GM18508 (cell line): ENCODE results near the gene METTL2B.
A peak's percentile ranks its signal among the peaks of the same experiment; 100 is the strongest.
"Not testable (repeated sequence)": the region's sequence is repeated elsewhere in the genome, so short reads cannot be mapped to it uniquely, and the experiment has no call there.

Experiments used
- ATAC-seq: cut with Tn5 transposase; IDR thresholded peaks from one replicate; pipeline ENCODE4 v1.9.1; 2021; ENCODE audit warnings: moderate number of reproducible peaks; ENCODE audit not compliant: insufficient read depth, unreplicated experiment

METTL2B gene

DNA sequence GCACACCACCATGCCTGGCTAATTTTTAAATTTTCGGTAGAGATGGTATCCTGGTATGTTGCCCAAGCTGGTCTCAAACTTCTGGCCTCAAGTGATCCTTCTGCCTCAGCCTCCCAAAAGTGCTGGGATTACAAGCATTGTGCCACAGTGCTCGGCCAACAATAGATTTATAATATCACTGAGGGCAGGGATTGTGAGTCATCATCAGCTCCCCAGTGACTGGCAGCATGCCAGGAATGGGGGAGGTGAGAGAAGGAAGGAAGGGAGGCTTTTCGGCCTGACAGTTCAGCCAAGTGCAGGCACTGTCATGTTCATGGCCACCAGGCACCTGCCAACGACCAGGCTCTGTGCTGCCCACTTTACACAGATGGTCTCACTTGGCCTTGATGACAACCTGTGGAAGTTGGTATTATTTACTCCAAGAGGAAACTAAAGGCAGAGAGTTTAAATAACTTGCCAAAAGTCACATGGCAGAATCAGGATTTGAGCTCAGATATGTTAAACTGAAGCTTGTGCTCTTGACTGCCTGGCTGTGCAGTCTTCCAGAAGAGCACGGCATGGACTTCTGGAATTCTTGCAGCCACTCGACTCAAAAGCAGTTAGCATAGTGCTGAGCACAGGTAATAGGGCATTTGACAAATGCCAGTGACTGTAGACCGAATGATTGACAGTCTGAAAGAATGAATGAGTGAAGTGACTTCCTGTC is 46.8 kb downstream of the METTL2B start:
- not testable (repeated sequence) for ATAC-seq

DNA sequence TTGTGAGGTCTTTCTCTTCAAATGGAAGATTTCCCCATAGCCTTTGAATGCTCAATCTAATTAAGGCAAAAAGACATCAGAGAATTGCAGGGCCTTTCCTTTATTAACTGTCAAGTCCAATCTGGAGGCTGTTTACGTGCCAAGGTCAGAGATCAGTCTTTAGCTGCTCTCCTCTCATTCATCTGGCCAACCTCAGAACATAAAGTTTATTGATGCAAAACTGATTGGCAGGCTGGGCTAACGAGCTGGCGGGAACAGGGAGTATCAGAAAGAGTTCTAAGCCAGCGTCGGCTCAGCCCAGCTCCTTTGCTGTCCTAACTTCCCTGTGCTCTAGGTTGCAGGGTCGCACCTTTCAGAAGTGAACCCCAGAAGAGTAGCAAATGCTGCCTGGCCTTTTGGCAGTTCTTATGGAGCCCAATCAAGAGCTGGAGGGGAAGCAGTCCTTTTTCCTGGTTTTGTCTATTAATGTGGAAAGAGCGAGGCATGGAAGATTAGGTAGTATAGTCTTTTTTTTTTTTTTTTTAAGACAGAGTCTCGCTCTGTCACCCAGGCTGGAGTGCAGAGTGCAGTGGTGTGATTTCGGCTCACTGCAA is 47.5 kb downstream of the METTL2B start:
- ATAC-seq = not testable (repeated sequence)

DNA sequence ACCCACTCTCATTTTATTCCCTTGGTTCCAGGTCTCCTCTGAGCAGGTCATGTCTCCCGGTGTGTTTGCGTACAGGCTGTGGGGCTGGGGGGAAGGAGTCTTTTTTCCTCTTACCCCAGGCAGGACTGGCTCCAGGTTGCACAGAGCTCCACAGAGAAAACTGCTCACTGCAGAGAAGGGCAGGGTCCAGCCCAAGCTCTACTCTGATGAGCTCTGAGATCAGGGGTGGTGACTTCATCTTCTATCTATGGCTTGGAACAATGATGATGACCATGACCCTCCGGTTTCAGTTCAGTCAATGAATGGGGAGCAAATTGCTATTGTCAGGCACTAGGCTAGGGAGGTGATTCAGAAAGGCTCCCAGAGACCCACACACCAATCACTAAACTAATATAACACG is 49.0 kb downstream of the METTL2B start:
- not testable (repeated sequence) for ATAC-seq

DNA sequence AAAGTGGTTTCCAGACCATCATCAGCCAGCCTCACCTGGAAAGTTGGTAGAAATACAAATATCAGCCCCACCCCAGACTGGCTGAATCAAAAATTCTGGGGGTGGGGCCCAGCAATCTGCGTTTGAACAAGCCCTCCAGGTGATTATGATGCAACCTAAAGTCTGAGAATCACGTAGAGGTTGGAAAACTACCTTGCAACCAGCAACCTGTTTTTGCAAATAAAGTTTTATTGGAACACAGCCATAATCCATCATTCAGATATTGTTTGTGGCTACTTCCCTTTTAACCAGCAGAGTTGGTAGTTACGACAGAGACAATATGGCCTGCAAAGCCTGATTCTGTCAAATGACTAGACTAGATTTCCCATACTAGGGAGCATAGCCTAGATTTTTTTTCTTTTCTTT is 49.5 kb downstream of the METTL2B start:
- not testable (repeated sequence) for ATAC-seq

DNA sequence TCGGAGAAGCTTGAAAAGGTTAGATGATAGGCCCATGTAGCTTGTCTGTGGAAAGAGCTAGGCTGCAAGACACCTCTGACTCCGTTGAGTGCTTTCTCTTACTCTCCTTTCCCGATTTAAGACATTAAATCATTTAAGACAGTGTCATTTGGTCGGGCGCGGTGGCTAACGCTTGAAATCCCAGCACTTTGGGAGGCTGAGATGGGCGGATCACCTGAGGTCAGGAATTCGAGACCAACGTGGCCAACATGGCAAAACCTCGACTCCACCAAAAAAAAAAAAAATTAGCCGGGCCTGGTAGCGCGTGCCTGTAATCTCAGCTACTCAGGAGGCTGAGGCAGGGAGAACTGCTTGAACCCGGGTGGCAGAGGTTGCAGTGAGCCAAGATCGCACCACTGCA is 52.6 kb downstream of the METTL2B start:
- not testable (repeated sequence) for ATAC-seq

DNA sequence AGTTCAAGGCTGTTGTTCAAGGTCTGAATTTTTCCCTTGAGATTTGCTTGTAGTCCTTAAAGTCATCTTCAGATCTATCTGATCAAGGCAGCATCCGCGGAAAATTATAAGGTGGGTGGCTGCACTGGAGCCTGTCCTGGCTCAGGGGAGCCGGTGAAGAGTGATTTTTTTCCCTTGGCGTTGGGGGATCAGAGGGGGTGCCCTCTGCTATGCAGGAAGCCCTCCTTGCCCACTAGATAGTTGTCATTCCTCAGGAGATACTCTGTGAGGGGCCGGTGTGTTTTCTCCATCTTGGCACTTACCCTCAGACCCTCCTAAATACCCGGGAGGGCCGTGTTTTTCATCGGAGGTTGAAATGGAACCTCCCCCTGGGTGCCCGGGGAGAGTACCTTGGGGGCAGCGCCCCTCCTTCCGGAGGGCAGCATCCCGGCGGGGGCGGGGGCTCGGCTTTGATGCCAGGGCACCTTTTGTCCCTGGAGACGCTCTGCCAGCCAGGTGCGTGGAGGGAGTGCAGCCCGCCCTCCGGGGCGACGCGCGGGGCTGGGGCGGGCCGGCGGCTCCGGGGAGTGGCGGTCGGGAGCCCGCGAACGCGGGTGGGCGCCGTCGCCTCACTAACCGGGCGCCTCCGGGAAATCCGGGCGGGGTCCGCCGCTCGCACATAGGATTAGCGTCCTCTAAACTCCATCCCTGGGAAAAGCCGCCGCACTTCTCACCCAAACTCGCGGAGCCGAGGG is 53.7 kb downstream of the METTL2B start:
- ATAC-seq = peak; percentile 5

DNA sequence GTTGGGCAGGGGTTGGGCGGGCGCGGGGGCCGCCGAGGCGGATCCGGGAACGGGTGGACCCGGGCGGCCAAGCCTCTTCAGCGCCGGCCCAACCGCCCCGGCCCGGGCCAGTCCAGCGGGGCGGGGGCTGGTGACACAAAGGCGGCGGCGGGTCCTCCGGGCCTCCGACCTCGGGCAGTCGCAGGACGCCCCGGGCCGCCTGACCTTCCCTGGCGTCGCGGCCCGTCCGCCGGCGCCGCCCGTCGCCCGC is 54.2 kb downstream of the METTL2B start:
- peak; percentile 4 for ATAC-seq

DNA sequence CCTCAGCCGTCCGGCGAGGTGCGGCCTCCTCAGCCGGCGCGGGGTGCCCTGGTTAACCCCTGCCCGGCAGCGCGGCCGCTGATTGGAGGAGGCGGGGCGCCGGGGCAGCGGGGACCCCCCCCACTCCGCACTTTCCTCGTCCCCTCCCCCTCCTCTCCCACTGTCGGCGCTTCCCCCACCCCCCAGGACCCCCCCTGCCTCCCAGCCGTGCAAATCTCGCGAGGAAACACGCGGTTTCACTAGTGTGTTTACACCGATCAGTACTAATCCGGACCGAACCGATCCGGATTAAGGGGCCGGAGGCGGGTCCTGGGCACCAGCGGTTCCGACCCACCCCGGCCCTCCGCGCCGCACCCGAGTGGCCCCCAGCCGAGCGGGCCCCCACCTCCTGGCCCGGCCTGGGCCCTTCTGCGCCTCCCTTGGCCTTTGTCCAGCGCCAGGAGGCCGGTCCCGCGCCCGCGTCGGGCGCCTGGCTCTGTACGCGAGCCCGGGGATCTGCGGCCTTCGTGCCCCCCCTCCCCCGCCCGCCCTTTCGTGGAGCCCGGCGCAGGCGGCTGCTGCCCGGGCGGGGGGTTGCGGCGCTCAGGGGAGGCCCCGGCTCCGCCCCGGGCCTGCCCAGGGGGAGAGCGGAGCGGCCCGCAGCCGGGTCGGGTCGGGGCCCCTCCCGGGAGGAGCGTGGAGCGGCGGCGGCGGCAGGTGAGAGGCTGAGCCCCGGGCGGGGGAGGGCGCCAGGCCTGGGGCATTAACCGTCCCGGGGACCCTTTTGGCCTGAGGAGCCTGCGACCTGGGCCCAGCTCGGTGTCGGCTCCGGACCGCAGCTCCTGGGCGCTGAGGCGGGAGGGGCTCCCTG is 54.8 kb downstream of the METTL2B start:
- ATAC-seq = peak; percentile 48

DNA sequence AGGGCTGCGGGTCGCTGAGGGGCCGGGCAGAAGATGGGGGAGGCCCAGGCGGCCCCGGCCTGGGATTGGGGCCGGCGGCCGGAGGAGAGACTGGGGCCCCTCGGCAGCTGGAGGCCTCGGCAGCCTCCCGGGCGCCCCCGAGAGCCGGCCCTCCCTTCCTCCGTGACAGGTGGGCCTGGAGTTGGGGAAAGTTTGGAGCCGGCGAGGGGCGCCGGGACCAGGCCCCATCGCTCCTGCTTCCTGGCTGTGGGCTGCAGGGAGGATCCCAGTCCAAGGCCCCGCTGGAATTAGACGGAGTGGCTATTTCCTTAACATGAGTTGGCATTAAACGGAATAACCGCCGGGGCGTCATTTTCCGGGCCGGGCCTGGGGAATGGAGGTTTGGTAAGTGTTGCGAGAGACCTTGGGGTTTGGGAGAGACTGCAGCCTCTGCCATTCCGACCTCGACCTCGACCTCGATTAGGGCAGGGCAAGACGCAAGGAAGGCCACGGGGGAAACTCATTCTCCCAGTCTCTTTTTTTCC is 55.5 kb downstream of the METTL2B start:
- ATAC-seq = not testable (repeated sequence)

DNA sequence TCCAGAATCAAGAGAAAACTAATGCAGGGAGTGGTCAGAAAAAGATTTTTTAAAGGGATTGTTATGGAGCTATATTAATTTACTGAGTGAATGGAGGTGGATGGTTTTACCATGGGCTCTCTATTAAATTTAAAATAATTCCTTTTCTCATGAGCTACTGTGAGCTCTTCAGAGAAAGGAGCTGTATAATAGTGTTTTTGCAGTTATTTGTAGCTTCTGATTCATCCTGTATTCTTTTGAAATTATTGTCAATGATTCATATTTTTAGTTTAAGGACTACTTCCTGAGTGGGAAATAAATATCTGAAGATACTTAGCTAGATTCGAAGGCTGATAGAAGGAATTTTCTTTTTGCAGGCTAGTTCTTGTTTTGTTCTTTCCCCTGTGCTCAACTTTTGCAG is 56.4 kb downstream of the METTL2B start:
- ATAC-seq = not testable (repeated sequence)

DNA sequence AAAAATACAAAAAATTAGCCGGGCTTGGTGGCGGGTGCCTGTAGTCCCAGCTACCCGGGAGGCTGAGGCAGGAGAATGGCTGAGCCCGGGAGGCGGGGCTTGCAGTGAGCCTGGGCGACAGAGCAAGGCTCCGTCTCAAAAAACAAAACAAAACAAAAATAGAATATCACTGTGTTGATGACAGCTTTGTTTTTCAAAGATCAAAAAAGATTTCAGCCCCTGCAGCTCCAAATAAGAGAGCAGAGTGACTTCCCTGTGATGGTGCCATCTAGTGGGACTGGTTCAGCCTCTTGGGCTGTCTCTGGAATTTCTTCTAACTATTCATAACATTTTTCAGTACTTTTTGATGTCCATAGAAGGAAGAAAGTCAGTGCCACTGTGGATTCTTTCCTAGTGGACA is 60.9 kb downstream of the METTL2B start:
- ATAC-seq = not testable (repeated sequence)

DNA sequence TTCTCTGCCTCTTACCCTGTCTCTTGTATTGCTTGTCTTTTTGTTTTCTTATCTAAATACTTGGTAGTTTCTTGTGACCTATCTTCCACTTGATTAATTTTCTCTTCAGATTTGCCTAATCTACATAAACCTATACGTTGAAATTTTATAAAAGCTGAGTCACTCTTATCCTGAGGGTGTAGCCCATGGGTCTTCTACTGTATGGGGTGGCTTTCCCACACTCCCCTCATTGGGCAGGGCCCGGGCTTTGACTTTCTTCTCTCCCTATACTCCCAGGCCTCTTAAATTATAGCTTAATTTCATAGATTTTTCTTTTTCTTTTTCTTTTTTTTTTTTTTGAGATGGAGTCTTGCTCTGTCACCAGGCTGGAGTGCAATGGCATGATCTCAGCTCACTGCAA is 66.0 kb downstream of the METTL2B start:
- not testable (repeated sequence) for ATAC-seq

DNA sequence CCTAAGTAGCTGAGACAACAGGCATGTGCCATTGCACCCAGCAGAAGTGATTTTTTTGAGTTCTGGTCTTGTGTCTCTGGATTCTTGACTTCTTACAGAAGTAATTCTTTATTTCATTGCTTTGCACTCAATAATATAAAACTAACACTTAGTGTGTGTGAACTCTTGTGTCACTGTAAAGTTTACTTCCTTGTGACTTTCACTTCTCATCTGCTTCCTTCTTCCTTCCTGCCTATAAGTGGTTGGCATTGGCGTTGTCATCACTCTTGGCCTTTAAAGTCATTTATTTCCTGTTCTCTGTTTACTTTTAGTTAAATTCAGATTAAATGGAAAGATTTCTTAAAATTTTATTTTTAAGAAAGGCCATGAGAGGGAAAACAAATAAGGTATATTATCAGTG is 66.8 kb downstream of the METTL2B start:
- not testable (repeated sequence) for ATAC-seq

DNA sequence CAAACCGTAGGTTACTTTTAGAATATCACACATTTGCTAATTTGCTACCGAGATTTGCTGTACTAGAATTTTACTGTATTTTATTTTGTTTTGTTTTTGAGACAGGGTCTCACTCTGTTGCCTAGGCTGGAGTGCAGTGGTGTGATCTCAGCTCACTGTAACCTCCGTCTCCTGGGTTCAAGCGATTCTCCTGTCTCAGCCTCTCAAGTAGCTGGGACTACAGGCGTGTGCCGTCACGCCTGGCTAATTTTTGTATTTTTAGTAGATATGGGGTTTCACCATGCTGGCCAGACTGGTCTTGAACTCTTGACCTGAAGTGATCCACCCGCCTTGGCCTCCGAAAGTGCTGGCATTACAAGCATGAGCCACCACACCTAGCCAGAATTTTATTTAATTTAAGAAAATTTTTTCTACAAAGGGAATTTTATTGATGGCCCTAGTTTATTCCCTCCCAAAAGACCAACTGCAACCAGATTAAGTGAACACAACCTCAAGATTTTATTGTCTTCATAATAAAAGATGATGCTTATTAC is 69.8 kb downstream of the METTL2B start:
- not testable (repeated sequence) for ATAC-seq

DNA sequence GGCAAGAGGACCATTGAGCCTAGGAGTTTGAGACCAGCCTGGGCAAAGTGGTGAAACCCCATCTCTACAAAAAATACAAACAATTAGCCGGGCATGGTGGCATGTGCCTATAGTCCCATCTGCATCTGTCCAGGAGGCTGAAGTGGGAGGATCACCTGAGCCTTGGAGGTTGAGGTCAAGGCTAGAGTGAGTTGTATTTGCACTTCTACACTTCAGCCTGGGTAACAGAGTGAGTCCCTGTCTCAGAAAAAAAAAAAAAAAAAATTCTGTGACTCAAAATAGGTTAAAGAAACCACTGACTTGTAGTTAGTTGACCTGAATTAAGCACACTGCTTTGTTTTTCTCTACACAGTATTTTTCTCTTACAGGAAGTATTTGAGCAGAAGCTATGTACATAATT is 74.4 kb downstream of the METTL2B start:
- no peak for ATAC-seq

DNA sequence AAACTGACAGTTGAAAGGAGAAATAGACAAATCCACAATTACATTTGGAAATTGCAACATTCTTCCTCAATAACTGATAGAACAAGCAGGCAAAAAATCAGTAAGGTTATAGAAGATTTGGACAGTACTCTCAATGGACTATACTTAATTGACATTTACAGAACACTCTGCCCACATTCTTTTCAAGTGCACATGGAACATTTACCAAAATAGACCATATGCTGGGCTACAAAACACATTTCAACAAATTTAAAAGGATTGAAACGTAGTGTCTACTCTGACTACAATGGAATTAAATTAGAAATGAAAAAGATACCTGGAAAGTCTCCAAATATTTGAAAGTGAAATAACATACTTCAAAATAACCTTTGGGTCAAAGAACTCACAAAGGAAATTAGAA is 77.8 kb downstream of the METTL2B start:
- ATAC-seq = not testable (repeated sequence)
